ENCODE results near the gene GAGE12C.
"Not testable (repeated sequence)": the region's sequence is repeated elsewhere in the genome, so short reads cannot be mapped to it uniquely, and the experiment has no call there.

The GAGE12C gene

GRCh38 chrX:49531877-49532276 lies at the start of gene GAGE12C:
GAGE12C (plus strand) TSS chrX:49532177; CDS start chrX:49533332, 1,155 bp downstream.
- DNase-seq: not testable (repeated sequence)

- not testable (repeated sequence) for DNase-seq
Observed at GRCh38 chrX:49541433-49541832, 9.5 kb downstream of the GAGE12C start, which contains the start of gene GAGE12D. GAGE12D (plus strand) TSS chrX:49541733; CDS start chrX:49542888, 1,155 bp downstream.

- DNase-seq: not testable (repeated sequence)
Observed at GRCh38 chrX:49550989-49551388, 19.0 kb downstream of the GAGE12C start, which contains the start of gene GAGE12E. GAGE12E (plus strand) TSS chrX:49551289; CDS start chrX:49552444, 1,155 bp downstream.

- not testable (repeated sequence) for DNase-seq
Observed at GRCh38 chrX:49560542-49560941, 28.6 kb downstream of the GAGE12C start, which contains the start of gene GAGE12F. GAGE12F (plus strand) TSS chrX:49560842; CDS start chrX:49561997, 1,155 bp downstream.

- not testable (repeated sequence) for DNase-seq
Observed at GRCh38 chrX:49568728-49569127, 36.8 kb downstream of the GAGE12C start.

- not testable (repeated sequence) for DNase-seq
Observed at GRCh38 chrX:49569152-49569551, 37.2 kb downstream of the GAGE12C start.

GRCh38 chrX:49570100-49570499 lies 38.1 kb downstream of the GAGE12C start, which contains the start of gene GAGE12G:
GAGE12G (plus strand) TSS chrX:49570400; CDS start chrX:49571555, 1,155 bp downstream.
- DNase-seq: not testable (repeated sequence)

GRCh38 chrX:49579649-49580048 lies 47.7 kb downstream of the GAGE12C start, which contains the start of gene GAGE12H:
GAGE12H (plus strand) TSS chrX:49579949; CDS start chrX:49581104, 1,155 bp downstream.
- not testable (repeated sequence) for DNase-seq
